HUES6 (cell line): ENCODE results near the gene SLA2.
"Not testable (repeated sequence)": the region's sequence is repeated elsewhere in the genome, so short reads cannot be mapped to it uniquely, and the experiment has no call there.

Source experiments
- H3K27ac ChIP-seq: 2 replicates; pipeline ENCODE4 v1.7.0; 2013; ENCODE audit warnings: low read depth, mild to moderate bottlenecking, low read length, inconsistent platforms
- H3K27me3 ChIP-seq: 2 replicates; pipeline ENCODE4 v1.6.1; 2013; ENCODE audit warnings: low read length; ENCODE audit not compliant: control insufficient read depth, insufficient read depth
- H3K36me3 ChIP-seq: 2 replicates; pipeline ENCODE4 v1.6.1; 2013; ENCODE audit warnings: low read length; ENCODE audit not compliant: control insufficient read depth, insufficient read depth
- H3K4me1 ChIP-seq: 2 replicates; pipeline ENCODE4 v1.6.1; 2013; ENCODE audit warnings: low read length; ENCODE audit not compliant: control insufficient read depth, insufficient read depth
- H3K4me3 ChIP-seq: 2 replicates; pipeline ENCODE4 v1.5.1; 2013; ENCODE audit warnings: low read depth, low read length
- H3K9ac ChIP-seq: one replicate; pipeline ENCODE4 v1.6.1; 2013; ENCODE audit warnings: mild to moderate bottlenecking, low read length
- H3K9me3 ChIP-seq: 2 replicates; pipeline ENCODE4 v1.6.1; 2013; ENCODE audit warnings: low read depth, low read length; ENCODE audit not compliant: control insufficient read depth, insufficient read depth

SLA2 gene

DNA sequence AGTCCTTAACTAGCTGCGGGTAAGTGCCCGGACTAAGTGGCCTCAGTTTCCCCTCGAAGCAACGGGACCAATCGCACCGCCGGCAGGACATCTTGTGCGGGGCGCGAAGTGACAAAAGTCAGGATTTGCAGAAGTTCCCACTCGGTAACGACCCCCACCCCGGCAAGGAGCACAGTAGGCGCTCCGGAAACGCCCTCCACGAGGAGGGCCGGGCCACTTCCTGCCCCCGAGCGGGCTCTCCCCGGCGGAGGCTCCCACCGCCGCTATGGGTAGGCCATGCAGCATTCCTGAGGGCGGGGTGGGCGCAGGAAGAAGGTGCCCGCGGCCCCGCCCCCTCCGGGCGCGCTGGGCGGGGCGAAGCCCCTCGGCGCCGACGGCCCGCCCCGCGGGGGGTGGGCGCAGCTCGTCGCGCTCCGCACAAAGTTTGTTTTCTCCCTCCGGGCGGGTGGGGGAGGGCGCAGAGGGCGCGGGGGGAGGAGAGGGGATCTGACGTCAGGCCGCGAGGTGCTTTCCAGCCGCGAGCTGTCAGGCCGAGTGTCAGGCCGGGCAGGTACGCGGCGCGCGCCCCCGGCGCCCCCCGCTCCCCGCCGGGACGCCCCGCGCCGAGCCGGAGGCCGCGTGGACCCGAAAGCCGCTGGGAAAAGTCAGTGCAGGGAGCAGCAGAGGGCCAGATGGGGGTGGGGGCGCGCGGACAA, 72.7 kb downstream of the SLA2 start, which contains the start of gene TGIF2:
TGIF2 (plus strand) TSS at position 495 of the 695 bp plus-strand sequence. CDS start 5,178 bp downstream, outside the sequence.
- Histone ChIP-seq H3K9ac (peak within 1 kb of the TSS; percentile 94), H3K4me1 (peaks cover 48% of the 10 kb centered on the region)

DNA sequence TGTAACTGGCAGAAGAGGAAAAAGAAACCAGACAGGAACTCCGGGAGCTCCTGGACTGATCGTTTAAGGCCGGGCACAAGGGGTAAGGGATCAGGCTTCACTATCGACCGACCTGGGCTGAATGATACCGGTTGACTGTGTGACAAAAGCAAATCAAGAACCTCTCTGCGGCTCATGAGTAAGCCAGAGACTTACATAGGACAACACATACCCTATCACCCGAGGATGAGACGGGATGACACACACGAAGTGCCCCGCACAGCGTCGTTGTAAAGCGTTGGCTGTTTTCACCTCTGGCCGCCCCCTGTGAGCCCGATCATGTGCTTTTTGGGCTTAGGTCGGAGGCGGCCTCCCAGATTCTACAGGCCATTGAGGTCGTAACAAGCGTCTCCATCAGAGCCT, 73.3 kb downstream of the SLA2 start:
- Histone ChIP-seq H3K9me3 (no peaks in the 10 kb centered on the region), H3K4me3 (peak overlapping the region; percentile 71), H3K27me3 (no peaks in the 10 kb centered on the region), H3K9ac (peak overlapping the region; percentile 90), H3K27ac (peak overlapping the region; percentile 91), H3K4me1 (peaks cover 48% of the 10 kb centered on the region), H3K36me3 (0 out of 2 replicates have a peak, but pooled peaks cover under 1% of the 10 kb centered on the region)

More for the DNA sequence above, 72.7 kb downstream of the SLA2 start, which contains the start of gene TGIF2:
- H3K9me3 ChIP-seq = no peaks in the 10 kb centered on the region
- peaks cover 6% of the 10 kb centered on the region for H3K36me3 ChIP-seq
- peak within 1 kb of the TSS; percentile 74 for H3K4me3 ChIP-seq
- H3K27ac ChIP-seq = peak within 1 kb of the TSS; percentile 91
- no peaks in the 10 kb centered on the region for H3K27me3 ChIP-seq

DNA sequence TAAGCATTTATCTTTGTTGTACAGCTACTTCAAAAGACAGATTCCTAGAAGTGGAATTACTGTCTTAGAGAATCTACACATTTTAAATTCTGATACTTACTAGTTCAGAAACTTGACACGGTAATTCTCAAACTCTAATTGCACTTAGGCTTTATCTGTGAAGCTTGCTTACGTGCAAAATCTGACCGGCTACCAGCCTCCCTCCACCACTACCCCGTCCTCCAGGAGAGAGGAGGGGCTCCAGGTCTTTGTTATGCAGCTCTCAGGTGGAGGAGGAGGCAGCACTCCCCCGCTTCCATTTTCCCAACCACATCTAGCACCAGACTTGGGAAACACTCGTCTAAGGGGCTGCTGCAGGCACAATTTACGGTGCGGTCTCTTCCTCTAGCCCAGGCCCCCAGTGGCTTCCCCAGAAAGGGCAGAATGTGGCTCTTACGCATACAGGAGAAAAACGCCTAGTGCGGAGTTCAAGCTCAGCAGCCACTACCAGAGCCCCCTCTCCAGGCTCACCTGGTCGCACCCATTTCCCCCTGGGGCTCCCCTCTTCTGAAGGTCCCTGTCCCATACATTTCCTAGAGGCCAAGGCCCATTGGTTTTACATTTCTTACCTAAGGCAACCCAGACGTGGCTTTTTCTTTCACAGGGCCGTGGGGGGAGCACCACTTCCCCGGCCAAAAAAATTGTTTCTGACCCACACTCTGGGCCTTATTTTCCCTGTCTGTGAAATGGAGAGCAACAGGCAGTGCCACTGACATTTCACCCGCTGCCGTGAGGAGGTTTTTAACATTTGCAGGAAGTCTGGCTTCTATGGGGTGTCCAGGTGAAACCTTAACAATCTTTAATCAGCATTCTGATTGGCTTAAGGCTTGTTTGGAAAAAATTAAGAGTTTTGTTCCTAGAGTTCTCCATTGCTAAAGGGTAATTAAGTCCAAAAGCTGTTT, 74.2 kb downstream of the SLA2 start:
- Histone ChIP-seq H3K9me3 (no peaks in the 10 kb centered on the region), H3K4me3 (peak overlapping the region; percentile 71), H3K9ac (peak overlapping the region; percentile 90), H3K27me3 (no peaks in the 10 kb centered on the region), H3K4me1 (peaks cover 48% of the 10 kb centered on the region), H3K36me3 (no peaks in the 10 kb centered on the region), H3K27ac (peak overlapping the region; percentile 91)

DNA sequence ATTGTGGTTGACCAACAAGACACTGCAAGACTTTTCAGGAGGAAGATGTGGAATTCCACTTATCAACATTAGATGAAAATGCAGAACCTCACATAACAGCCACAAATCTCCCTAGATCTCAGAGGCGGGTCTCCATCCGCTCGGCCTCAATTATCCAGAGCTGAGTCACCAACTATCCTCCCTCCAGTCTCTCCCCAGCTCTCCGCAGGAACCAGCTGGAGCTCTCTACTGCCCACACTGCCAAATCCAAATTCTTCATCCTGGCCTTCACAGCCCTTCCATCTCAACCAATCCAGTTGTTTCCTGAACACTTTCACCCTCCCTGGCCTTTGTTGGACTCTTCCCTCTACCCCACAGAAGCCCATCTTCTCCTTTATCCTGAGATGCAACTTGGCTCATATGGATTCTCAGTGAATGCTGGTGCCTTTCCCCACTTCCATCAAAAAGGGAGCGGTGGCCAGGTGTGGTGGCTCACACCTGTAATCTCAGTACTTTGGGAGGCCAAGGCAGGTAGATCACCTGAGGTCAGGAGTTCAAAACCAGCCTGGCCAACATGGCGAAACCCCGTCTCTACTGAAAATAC, 76.1 kb downstream of the SLA2 start:
- Histone ChIP-seq H3K27ac (peak overlapping the region; percentile 5; the same call in 1 of the 2 replicates), H3K36me3 (no peaks in the 10 kb centered on the region), H3K9ac (peak overlapping the region; percentile 8), H3K4me3 (no peak overlapping the region; the same call in 1 of the 2 replicates), H3K9me3 (peaks cover 8% of the 10 kb centered on the region), H3K27me3 (no peaks in the 10 kb centered on the region), H3K4me1 (peaks cover 34% of the 10 kb centered on the region)

DNA sequence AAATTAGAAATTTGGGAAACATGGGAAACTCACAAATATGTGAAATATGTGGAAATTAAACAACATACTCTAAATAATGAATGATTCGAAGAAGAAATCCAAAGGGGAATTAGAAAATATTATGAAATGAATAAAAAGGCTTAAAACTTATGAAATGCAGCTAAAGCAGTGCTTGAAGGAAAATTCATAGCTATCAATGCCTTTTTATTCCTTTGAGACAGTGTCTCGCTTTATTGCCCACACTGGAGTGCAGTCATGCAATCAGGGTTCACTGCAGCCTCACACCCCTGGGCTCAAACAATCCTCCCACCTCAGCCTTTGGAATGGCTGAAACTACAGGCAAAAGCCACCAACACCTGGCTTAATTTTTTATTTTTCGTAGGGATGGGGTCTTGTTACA, 80.5 kb downstream of the SLA2 start:
- no peak overlapping the region for H3K4me3 ChIP-seq
- H3K27ac ChIP-seq = no peak overlapping the region
- peaks cover 25% of the 10 kb centered on the region for H3K4me1 ChIP-seq
- no peak overlapping the region for H3K9ac ChIP-seq
- H3K27me3 ChIP-seq = no peaks in the 10 kb centered on the region
- no peaks in the 10 kb centered on the region; the same call in 1 of the 2 replicates for H3K36me3 ChIP-seq
- peaks cover 15% of the 10 kb centered on the region for H3K9me3 ChIP-seq

DNA sequence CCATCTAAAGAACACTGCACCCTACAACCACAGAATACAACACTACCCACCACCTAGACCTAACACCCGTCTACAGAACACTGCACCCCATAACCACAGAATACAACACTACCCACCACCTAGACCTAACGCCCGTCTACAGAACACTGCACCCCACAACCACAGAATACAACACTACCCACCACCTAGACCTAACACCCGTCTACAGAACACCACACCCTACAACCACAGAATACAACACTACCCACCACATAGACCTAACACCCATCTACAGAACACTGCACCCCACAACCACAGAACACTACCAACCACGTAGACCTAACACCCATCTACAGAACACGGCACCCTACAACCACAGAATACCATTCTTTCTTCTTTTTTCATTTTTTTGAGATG, 81.3 kb downstream of the SLA2 start:
- H3K9ac ChIP-seq, H3K4me3 ChIP-seq, H3K27ac ChIP-seq, H3K27me3 ChIP-seq, H3K36me3 ChIP-seq: not testable (repeated sequence)
- Histone ChIP-seq H3K9me3 (peaks cover 15% of the 10 kb centered on the region), H3K4me1 (peaks cover 19% of the 10 kb centered on the region)

DNA sequence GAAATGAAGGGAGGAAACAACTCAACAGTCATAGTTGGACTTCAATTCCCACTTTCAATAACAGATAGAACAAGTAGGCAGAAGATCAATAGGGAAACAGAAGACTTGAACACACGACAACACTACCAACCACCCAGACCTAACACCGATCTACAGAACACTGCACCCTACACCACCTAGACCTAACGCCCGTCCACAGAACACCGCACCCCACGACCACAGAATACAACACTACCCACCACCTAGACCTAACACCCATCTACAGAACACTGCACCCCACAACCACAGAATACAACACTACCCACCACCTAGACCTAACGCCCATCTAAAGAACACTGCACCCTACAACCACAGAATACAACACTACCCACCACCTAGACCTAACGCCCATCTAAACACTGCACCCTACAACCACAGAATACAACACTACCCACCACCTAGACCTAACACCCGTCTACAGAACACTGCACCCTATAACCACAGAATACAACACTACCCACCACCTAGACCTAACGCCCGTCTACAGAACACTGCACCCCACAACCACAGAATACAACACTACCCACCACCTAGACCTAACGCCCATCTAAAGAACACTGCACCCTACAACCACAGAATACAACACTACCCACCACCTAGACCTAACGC, 81.8 kb downstream of the SLA2 start:
- not testable (repeated sequence) for H3K27ac ChIP-seq, H3K4me3 ChIP-seq, H3K27me3 ChIP-seq, H3K9ac ChIP-seq, H3K36me3 ChIP-seq
- Histone ChIP-seq H3K4me1 (peaks cover 14% of the 10 kb centered on the region), H3K9me3 (peaks cover 15% of the 10 kb centered on the region)

DNA sequence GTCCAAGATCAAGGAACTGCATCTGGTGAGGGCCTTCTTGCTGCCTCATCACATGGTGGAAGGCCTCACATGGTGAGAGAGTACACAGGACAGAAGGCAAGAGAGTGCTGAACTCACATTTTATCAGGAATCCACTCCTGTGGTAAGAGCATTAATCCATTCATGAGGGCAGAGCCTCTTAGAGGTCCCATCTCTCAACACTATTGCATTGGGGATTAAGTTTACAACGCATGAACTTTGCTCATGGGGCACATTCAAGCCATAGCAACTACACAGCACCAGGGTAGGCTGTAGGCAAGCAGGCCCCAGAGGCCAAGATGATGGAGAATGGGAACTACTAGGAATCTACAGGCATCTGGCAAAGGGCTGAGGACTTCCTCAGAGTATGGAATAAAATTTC, 82.6 kb downstream of the SLA2 start:
- Histone ChIP-seq H3K9me3 (peaks cover 15% of the 10 kb centered on the region), H3K4me3 (no peak overlapping the region), H3K27me3 (no peaks in the 10 kb centered on the region), H3K36me3 (no peaks in the 10 kb centered on the region; the same call in 1 of the 2 replicates), H3K27ac (no peak overlapping the region), H3K4me1 (peaks cover 14% of the 10 kb centered on the region), H3K9ac (no peak overlapping the region)

DNA sequence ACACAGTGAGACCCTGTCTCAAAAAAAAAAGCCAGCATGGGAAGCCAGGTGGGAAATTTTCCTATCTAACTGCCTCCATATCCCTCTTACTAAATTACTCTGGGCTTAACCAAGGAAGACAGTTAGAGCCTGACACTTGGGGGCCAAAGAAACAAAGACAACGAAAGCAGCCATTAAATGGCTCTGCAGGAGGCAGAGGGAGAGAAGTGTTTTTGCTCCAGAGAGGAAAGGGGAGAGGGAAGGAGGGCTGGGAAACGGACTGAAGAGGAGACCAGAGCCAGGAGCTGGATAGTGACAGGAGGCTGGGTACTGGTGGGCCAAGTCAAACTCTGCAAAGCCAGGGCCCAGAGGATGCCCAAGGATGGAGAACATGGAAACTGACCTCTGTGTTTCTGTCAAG, 83.3 kb downstream of the SLA2 start:
- no peak overlapping the region for H3K4me3 ChIP-seq
- H3K4me1 ChIP-seq = peaks cover 14% of the 10 kb centered on the region
- H3K36me3 ChIP-seq = no peaks in the 10 kb centered on the region; the same call in 1 of the 2 replicates
- H3K27me3 ChIP-seq = no peaks in the 10 kb centered on the region
- no peak overlapping the region for H3K9ac ChIP-seq
- H3K27ac ChIP-seq = peak overlapping the region; percentile 37; the same call in 1 of the 2 replicates
- peaks cover 15% of the 10 kb centered on the region for H3K9me3 ChIP-seq
